Measurements from ENCODE around the gene RELA. TPM values are rescaled to one million over a fixed set of nuclear protein-coding genes. Genes with fewer than 3 reads are reported as not detected.

Gene RELA
- total RNA-seq, 2 donors from 2014 or later, result 51.8 to 98.4 TPM

DNA sequence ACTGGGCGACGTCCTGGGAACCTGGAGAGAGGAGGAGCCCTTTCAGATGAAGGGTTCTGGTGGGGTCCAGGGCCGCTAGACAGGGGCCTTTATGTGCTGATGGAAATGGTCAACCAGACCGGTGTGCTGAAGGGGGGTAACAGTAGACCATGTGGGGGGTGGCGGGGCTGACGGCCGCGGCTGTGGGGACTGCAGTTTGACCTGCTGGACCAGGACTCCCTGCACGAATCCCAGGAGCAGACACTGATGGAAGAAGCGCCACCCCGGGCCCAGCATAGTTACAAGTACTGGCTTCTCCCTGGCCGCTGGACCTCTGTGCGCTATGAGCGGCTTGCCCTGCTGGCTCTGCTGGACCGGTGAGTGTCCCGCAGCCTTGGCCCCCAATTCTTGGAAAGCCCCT is 40.7 kb downstream of the RELA start:
- Histone ChIP-seq H3K4me1 (replicated peaks) (peaks cover 3% of the 10 kb centered on the region), H3K4me3 (no peak overlapping the region), H3K27ac (no peak overlapping the region), H3K9me3 (no peaks in the 10 kb centered on the region), H3K36me3 (peaks cover 16 to 38% of the 10 kb centered on the region in 2 donors), H3K27me3 (replicated peaks; ENCODE audit: insufficient read depth) (no peaks in the 10 kb centered on the region)
- intact Hi-C loops (cut with DNase I), result loop anchor here (10.0 kb wide), 1 partner anchor 153 kb away; no protein-coding TSS in a partner anchor
- 91% methylated on average over 16 of the region's 16 CpGs for WGBS
- TF ChIP-seq, protein P1, sequence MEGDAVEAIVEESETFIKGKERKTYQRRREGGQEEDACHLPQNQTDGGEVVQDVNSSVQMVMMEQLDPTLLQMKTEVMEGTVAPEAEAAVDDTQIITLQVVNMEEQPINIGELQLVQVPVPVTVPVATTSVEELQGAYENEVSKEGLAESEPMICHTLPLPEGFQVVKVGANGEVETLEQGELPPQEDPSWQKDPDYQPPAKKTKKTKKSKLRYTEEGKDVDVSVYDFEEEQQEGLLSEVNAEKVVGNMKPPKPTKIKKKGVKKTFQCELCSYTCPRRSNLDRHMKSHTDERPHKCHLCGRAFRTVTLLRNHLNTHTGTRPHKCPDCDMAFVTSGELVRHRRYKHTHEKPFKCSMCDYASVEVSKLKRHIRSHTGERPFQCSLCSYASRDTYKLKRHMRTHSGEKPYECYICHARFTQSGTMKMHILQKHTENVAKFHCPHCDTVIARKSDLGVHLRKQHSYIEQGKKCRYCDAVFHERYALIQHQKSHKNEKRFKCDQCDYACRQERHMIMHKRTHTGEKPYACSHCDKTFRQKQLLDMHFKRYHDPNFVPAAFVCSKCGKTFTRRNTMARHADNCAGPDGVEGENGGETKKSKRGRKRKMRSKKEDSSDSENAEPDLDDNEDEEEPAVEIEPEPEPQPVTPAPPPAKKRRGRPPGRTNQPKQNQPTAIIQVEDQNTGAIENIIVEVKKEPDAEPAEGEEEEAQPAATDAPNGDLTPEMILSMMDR (IDR thresholded peaks at IDR 0.05), result no peak
- no peak for TF ChIP-seq POLR2AphosphoS5 (IDR thresholded peaks at IDR 0.05)
- no peak for TF ChIP-seq POLR2A (IDR thresholded peaks at IDR 0.05)
- DNase-seq (ENCODE audit: low spot score), result no peak

DNA sequence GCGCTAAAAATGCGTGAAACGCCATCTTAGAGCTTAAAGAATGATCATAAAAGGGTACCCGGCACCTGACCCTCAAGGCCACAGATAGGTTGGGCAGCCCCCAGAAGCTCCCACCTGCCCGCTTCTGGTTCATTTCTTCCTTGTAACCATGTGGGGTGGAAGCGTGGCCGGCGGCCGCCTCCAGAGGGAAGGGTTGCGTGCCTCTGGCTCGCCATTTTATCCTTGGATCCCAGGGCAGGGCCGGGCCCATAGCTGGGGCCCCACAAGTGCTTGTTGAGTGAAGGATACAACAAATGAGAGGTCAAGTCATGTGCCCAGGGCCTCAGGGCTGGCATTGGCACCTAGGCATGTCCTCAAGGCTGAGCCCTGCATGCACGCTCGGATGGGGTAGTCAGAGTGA is 41.3 kb downstream of the RELA start:
- Histone ChIP-seq H3K27me3 (replicated peaks; ENCODE audit: insufficient read depth) (no peaks in the 10 kb centered on the region), H3K9me3 (no peaks in the 10 kb centered on the region), H3K36me3 (peaks cover 14 to 32% of the 10 kb centered on the region in 2 donors), H3K27ac (no peak overlapping the region), H3K4me1 (replicated peaks) (peaks cover 8% of the 10 kb centered on the region), H3K4me3 (no peak overlapping the region)
- intact Hi-C loops (cut with DNase I), result loop anchor here (10.0 kb wide), 1 partner anchor 153 kb away; no protein-coding TSS in a partner anchor
- TF ChIP-seq POLR2A (IDR thresholded peaks at IDR 0.05), result no peak
- no peak for TF ChIP-seq POLR2AphosphoS5 (IDR thresholded peaks at IDR 0.05)
- TF ChIP-seq, protein P1 (IDR thresholded peaks at IDR 0.05), result no peak
- 93% methylated on average over 14 of the region's 14 CpGs for WGBS
- DNase-seq (ENCODE audit: low spot score), result no peak

DNA sequence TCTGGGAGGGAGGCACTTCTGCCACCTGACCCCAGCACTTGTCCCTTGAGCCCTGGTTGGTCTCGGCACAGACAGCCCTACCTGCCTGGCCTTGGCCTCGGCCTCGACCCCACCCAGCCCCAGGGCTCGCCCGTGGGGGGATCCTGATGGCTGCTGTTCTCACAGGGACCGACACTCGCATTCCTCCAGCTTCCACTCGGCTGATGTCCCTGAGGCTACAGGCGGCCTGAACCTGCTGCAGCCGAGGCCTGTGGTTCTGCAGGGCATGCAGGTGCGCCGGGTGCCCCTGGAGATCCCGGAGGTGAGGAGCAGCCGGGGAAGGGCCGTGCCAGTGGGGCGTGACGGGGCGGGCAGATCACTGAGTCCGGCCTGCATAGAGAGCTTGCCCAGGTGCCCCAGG is 42.0 kb downstream of the RELA start:
- H3K9me3 ChIP-seq, result no peaks in the 10 kb centered on the region
- 87% methylated on average over 12 of the region's 19 CpGs for WGBS
- peaks cover 9% of the 10 kb centered on the region for H3K4me1 ChIP-seq (replicated peaks)
- no peak overlapping the region for H3K4me3 ChIP-seq
- H3K36me3 ChIP-seq, result peaks cover 14 to 32% of the 10 kb centered on the region in 2 donors
- intact Hi-C loops (cut with DNase I), result loop anchor here (10.0 kb wide), 1 partner anchor 154 kb away; no protein-coding TSS in a partner anchor
- TF ChIP-seq POLR2AphosphoS5 (IDR thresholded peaks at IDR 0.05), result no peak
- TF ChIP-seq, protein P1 (IDR thresholded peaks at IDR 0.05), result no peak
- no peak for TF ChIP-seq POLR2A (IDR thresholded peaks at IDR 0.05)
- no peak overlapping the region for H3K27ac ChIP-seq
- DNase-seq (ENCODE audit: low spot score), result no peak
- H3K27me3 ChIP-seq (replicated peaks; ENCODE audit: insufficient read depth), result no peaks in the 10 kb centered on the region

DNA sequence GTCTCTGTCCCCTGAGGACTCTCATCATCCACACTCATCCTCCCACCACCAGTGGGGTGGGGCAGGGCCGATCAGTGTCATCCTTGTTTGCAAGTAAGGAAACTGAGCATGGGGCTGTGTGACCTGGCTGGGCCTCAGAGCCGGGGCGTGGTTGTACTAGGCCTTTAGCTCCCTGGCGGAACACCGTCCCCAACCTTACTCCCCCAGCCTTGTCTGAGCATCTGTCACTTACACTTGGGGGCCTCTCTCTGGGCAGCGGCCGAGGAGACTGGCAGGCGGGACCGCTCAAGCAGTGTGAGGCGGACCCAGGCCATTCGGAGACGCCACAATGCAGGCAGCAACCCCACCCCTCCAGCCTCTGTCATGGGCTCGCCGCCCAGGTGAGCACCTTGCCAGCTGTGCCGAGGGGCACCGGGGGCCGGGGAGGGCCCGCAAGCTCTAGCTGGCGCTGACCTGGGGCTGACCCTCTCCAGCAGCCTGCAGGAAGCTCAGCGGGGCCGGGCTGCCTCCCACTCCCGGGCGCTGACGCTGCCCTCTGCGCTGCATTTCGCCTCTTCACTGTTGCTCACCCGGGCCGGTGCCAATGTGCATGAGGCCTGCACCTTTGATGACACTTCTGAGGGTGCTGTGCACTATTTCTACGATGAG is 43.3 kb downstream of the RELA start:
- TF ChIP-seq POLR2AphosphoS5 (IDR thresholded peaks at IDR 0.05), result no peak
- TF ChIP-seq, protein P1 (IDR thresholded peaks at IDR 0.05), result no peak
- TF ChIP-seq POLR2A (IDR thresholded peaks at IDR 0.05), result no peak
- Histone ChIP-seq H3K4me3 (no peak overlapping the region), H3K27ac (no peak overlapping the region), H3K4me1 (replicated peaks) (peaks cover 9% of the 10 kb centered on the region), H3K9me3 (no peaks in the 10 kb centered on the region), H3K36me3 (peaks cover 14 to 32% of the 10 kb centered on the region in 2 donors), H3K27me3 (replicated peaks; ENCODE audit: insufficient read depth) (no peaks in the 10 kb centered on the region)
- intact Hi-C loops (cut with DNase I), result loop anchor here (5.0 kb wide), 1 partner anchor 33 kb away; no protein-coding TSS in a partner anchor
- no peak for DNase-seq (ENCODE audit: low spot score)
- WGBS, result 87% methylated on average over 25 of the region's 29 CpGs

DNA sequence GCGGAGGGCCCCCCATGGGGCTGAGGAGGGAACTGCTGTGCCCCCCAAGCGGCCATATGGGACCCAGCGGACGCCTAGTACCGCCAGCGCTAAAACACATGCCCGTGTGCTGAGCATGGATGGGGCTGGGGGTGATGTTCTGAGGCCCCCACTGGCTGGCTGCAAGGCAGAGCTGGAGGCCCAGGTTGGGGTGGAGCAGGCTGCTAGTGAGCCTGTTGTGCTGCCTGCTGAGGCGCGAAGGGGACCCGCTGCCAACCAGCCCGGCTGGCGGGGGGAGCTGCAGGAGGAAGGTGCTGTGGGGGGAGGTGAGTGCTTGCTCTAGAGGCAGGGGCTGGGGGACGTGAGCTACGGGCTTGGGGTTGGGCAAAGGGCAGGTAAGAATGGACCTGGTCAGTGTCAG is 44.0 kb downstream of the RELA start:
- Histone ChIP-seq H3K9me3 (no peaks in the 10 kb centered on the region), H3K36me3 (peaks cover 14 to 32% of the 10 kb centered on the region in 2 donors), H3K27ac (no peak overlapping the region), H3K4me3 (no peak overlapping the region), H3K27me3 (replicated peaks; ENCODE audit: insufficient read depth) (no peaks in the 10 kb centered on the region), H3K4me1 (replicated peaks) (peaks cover 9% of the 10 kb centered on the region)
- TF ChIP-seq, protein P1 (IDR thresholded peaks at IDR 0.05), result no peak
- DNase-seq (ENCODE audit: low spot score), result no peak
- intact Hi-C loops (cut with DNase I), result loop anchor here (5.0 kb wide), 1 partner anchor 34 kb away; no protein-coding TSS in a partner anchor
- 87% methylated on average over 14 of the region's 14 CpGs for WGBS

Measured in prostate gland (tissue), 2 donors.